Vagina (tissue), 2 donors: ENCODE results near the gene NINJ2. TPM values are rescaled to one million over a fixed set of nuclear protein-coding genes. Genes with fewer than 3 reads are reported as not detected.
A peak's percentile ranks its signal among the peaks of the same experiment; 100 is the strongest.

Experiments used
- DNase-seq, 2 donors: peaks; one replicate each; pipeline ENCODE4 v3.0.0-alpha.2; 2017; ENCODE audit errors: extremely low spot score in 2 of 2
- H3K27ac ChIP-seq: fragments of 200-600 bp; sonication (generic); one replicate; pipeline ENCODE4 v1.5.1; 2019
- H3K27me3 ChIP-seq: fragments of 200-600 bp; sonication (generic); one replicate; pipeline ENCODE4 v1.5.1; 2019
- H3K36me3 ChIP-seq, 2 donors: fragments of 200-600 bp; sonication (generic); one replicate each; pipeline ENCODE4 v1.5.1; 2017 to 2019
- H3K4me1 ChIP-seq: fragments of 200-600 bp; sonication (generic); one replicate; pipeline ENCODE4 v1.5.1; 2019
- H3K4me3 ChIP-seq, 2 donors: fragments of 200-600 bp; sonication (generic); 1 replicate in 1 of 2; 2 replicates in 1 of 2; pipeline ENCODE4 v1.5.1; 2016 to 2019
- H3K9me3 ChIP-seq: fragments of 200-600 bp; sonication (generic); one replicate; pipeline ENCODE4 v1.5.1; 2019
- CTCF ChIP-seq, 3 experiments: fragments of 450-650 bp in 2 of 3; fragments of 200-600 bp in 1 of 3; sonication (generic) in 1 of 3; IDR thresholded peaks; one replicate each; pipeline ENCODE4 v1.5.1; 2017 to 2019; ENCODE audit warnings: antibody characterized with exemption in 3 of 3, mild to moderate bottlenecking in 2 of 3, moderate library complexity in 2 of 3
- POLR2A ChIP-seq, 2 donors: fragments of 450-650 bp; IDR thresholded peaks; one replicate each; pipeline ENCODE4 v1.6.1; 2017; ENCODE audit warnings: antibody characterized with exemption in 2 of 2, mild to moderate bottlenecking in 2 of 2, moderate library complexity in 2 of 2
- POLR2AphosphoS5 ChIP-seq, 2 donors: sonication (generic); formaldehyde crosslinking; IDR thresholded peaks; one replicate each; pipeline ENCODE4 v1.9.0; 2017; ENCODE audit warnings: antibody characterized with exemption in 2 of 2, mild to moderate bottlenecking in 2 of 2, low read depth in 1 of 2; ENCODE audit not compliant: insufficient read depth in 1 of 2
- intact Hi-C: fragments of 100-400 bp; cut with DNase I; formaldehyde crosslinking; loops from one replicate; pipeline ENCODE4 v1.15.1; 2023
- total RNA-seq: library from RNA; depleted of rRNA; stranded (reverse); fragments of >200 nt; gene quantifications from one replicate; pipeline ENCODE4 v1.2.3, GENCODE V29; 2016

Gene NINJ2
- total RNA-seq, 1 donor from 2014 or later = 23.8 TPM

- intact Hi-C loops = loop anchor here (10.0 kb wide), 1 partner anchor 115 kb away; the partner anchor contains the start of gene WNK1
Measured at GRCh38 chr12:639988-640387, 23.3 kb downstream of the NINJ2 start.

GRCh38 chr12:639566-639965 is 23.7 kb downstream of the NINJ2 start:
- intact Hi-C loops = no loop called here
- peak overlapping the region; percentile 98 for H3K27ac ChIP-seq

More at GRCh38 chr12:639988-640387, 23.3 kb downstream of the NINJ2 start:
- DNase-seq = no peak
- Histone ChIP-seq H3K36me3 (no peaks in the 10 kb centered on the region), H3K27me3 (no peaks in the 10 kb centered on the region), H3K27ac (peak overlapping the region; percentile 98), H3K4me1 (peaks cover 52% of the 10 kb centered on the region), H3K4me3 (no peak overlapping the region), H3K9me3 (no peaks in the 10 kb centered on the region)
- TF ChIP-seq CTCF (IDR thresholded peaks at IDR 0.05) (no peak), POLR2A (IDR thresholded peaks at IDR 0.05) (no peak), POLR2AphosphoS5 (IDR thresholded peaks at IDR 0.05; ENCODE audit: insufficient read depth in 1 of 2, low read depth in 1 of 2) (no peak)

GRCh38 chr12:638953-639557 is 24.2 kb downstream of the NINJ2 start:
- Histone ChIP-seq H3K4me1 (peaks cover 43% of the 10 kb centered on the region), H3K4me3 (no peak overlapping the region), H3K9me3 (no peaks in the 10 kb centered on the region), H3K27me3 (no peaks in the 10 kb centered on the region), H3K36me3 (no peaks in the 10 kb centered on the region), H3K27ac (peak overlapping the region; percentile 98)
- intact Hi-C loops = no loop called here
- DNase-seq = no peak
- TF ChIP-seq POLR2AphosphoS5 (IDR thresholded peaks at IDR 0.05; ENCODE audit: insufficient read depth in 1 of 2, low read depth in 1 of 2) (no peak), POLR2A (IDR thresholded peaks at IDR 0.05) (no peak), CTCF (IDR thresholded peaks at IDR 0.05) (no peak)

More at GRCh38 chr12:639566-639965, 23.7 kb downstream of the NINJ2 start:
- TF ChIP-seq CTCF (IDR thresholded peaks at IDR 0.05) (no peak), POLR2AphosphoS5 (IDR thresholded peaks at IDR 0.05; ENCODE audit: insufficient read depth in 1 of 2, low read depth in 1 of 2) (no peak), POLR2A (IDR thresholded peaks at IDR 0.05) (no peak)
- Histone ChIP-seq H3K9me3 (no peaks in the 10 kb centered on the region), H3K4me3 (no peak overlapping the region), H3K4me1 (peaks cover 48% of the 10 kb centered on the region), H3K36me3 (no peaks in the 10 kb centered on the region), H3K27me3 (no peaks in the 10 kb centered on the region)
- DNase-seq = no peak

- no peak overlapping the region for H3K4me3 ChIP-seq
- no peaks in the 10 kb centered on the region for H3K9me3 ChIP-seq
- peak overlapping the region; percentile 15 for H3K27ac ChIP-seq
- no peaks in the 10 kb centered on the region for H3K36me3 ChIP-seq
- TF ChIP-seq POLR2A (IDR thresholded peaks at IDR 0.05) = no peak
- TF ChIP-seq CTCF (IDR thresholded peaks at IDR 0.05) = no peak
- TF ChIP-seq POLR2AphosphoS5 (IDR thresholded peaks at IDR 0.05; ENCODE audit: insufficient read depth in 1 of 2, low read depth in 1 of 2) = no peak
- peaks cover 50% of the 10 kb centered on the region for H3K4me1 ChIP-seq
- intact Hi-C loops = no loop called here
- no peaks in the 10 kb centered on the region for H3K27me3 ChIP-seq
- DNase-seq = no peak
Measured at GRCh38 chr12:636632-637031, 26.6 kb downstream of the NINJ2 start.

GRCh38 chr12:633731-634130 is 29.5 kb downstream of the NINJ2 start:
- no peak overlapping the region for H3K4me3 ChIP-seq
- H3K4me1 ChIP-seq = peaks cover 36% of the 10 kb centered on the region
- H3K36me3 ChIP-seq = no peaks in the 10 kb centered on the region
- intact Hi-C loops = no loop called here
- no peaks in the 10 kb centered on the region for H3K27me3 ChIP-seq
- TF ChIP-seq POLR2AphosphoS5 (IDR thresholded peaks at IDR 0.05; ENCODE audit: insufficient read depth in 1 of 2, low read depth in 1 of 2) (no peak), CTCF (IDR thresholded peaks at IDR 0.05) (no peak), POLR2A (IDR thresholded peaks at IDR 0.05) (no peak)
- peak overlapping the region; percentile 74 for H3K27ac ChIP-seq
- no peak for DNase-seq
- no peaks in the 10 kb centered on the region for H3K9me3 ChIP-seq
